Mesenchymal stem cell (in vitro differentiated cells and primary cell): Measurements from ENCODE around the gene CARNS1.

ENCODE experiments used
- DNase-seq: peaks from one replicate; pipeline ENCODE4 v3.0.0-alpha.2; 2013
- H2AFZ ChIP-seq: one replicate; pipeline ENCODE4 v1.6.1; 2013; ENCODE audit warnings: low read depth, mild to moderate bottlenecking, control low read depth, inconsistent platforms, low read length, moderate library complexity
- H2AK5ac ChIP-seq: 2 replicates; pipeline ENCODE4 v1.6.1; 2013; ENCODE audit warnings: low read length, moderate library complexity, mild to moderate bottlenecking, inconsistent platforms; ENCODE audit not compliant: severe bottlenecking
- H2BK120ac ChIP-seq: one replicate; pipeline ENCODE4 v1.6.1; 2013; ENCODE audit warnings: low read depth, mild to moderate bottlenecking, inconsistent platforms, low read length, moderate library complexity
- H2BK12ac ChIP-seq, 2 experiments: one replicate each; pipeline ENCODE4 v1.6.1; 2013; ENCODE audit warnings: inconsistent platforms in 2 of 2, low read length in 2 of 2, mild to moderate bottlenecking in 2 of 2, moderate library complexity in 2 of 2, control low read depth in 1 of 2
- H2BK15ac ChIP-seq: one replicate; pipeline ENCODE4 v1.6.1; 2013; ENCODE audit warnings: mild to moderate bottlenecking, low read depth, inconsistent platforms; ENCODE audit not compliant: poor library complexity, severe bottlenecking
- H2BK5ac ChIP-seq: 2 replicates; pipeline ENCODE4 v1.6.1; 2013; ENCODE audit warnings: low read depth, mild to moderate bottlenecking, low read length, control low read depth, inconsistent platforms; ENCODE audit not compliant: poor library complexity, severe bottlenecking
- H3K14ac ChIP-seq, 2 experiments: one replicate each; pipeline ENCODE4 v1.6.1; 2013; ENCODE audit warnings: inconsistent platforms in 2 of 2, low read length in 2 of 2, control low read depth in 1 of 2, mild to moderate bottlenecking in 1 of 2, moderate library complexity in 1 of 2
- H3K18ac ChIP-seq, 2 experiments: one replicate each; pipeline ENCODE4 v1.6.1; 2013; ENCODE audit warnings: inconsistent platforms in 2 of 2, low read length in 2 of 2, control low read depth in 1 of 2, low read depth in 1 of 2, mild to moderate bottlenecking in 1 of 2
- H3K23ac ChIP-seq, 2 experiments: one replicate each; pipeline ENCODE4 v1.6.1; 2013; ENCODE audit warnings: inconsistent platforms in 2 of 2, low read length in 2 of 2, mild to moderate bottlenecking in 2 of 2, moderate library complexity in 2 of 2, control low read depth in 1 of 2
- H3K27ac ChIP-seq: 2 replicates; pipeline ENCODE4 v1.5.1; 2013; ENCODE audit warnings: mild to moderate bottlenecking, moderate library complexity, low read length, control low read depth, inconsistent platforms; ENCODE audit not compliant: poor library complexity, severe bottlenecking
- H3K27me3 ChIP-seq, 2 experiments: 2 replicates each; pipeline versions ENCODE4 v1.6.1 to v1.7.0; 2013; ENCODE audit warnings: low read length in 2 of 2, mild to moderate bottlenecking in 2 of 2, moderate library complexity in 2 of 2, control low read depth in 1 of 2, inconsistent platforms in 1 of 2; ENCODE audit not compliant: control insufficient read depth in 1 of 2, insufficient read depth in 1 of 2
- H3K36me3 ChIP-seq, 2 experiments: 2 replicates each; pipeline versions ENCODE4 v1.6.1 to v1.7.0; 2013; ENCODE audit warnings: low read length in 2 of 2, control low read depth in 1 of 2, inconsistent platforms in 1 of 2, low read depth in 1 of 2, mild to moderate bottlenecking in 1 of 2; ENCODE audit not compliant: insufficient read depth in 2 of 2, control insufficient read depth in 1 of 2
- H3K4ac ChIP-seq, 2 experiments: one replicate each; pipeline ENCODE4 v1.6.1; 2013; ENCODE audit warnings: inconsistent platforms in 2 of 2, low read length in 2 of 2, mild to moderate bottlenecking in 2 of 2, moderate library complexity in 2 of 2, control low read depth in 1 of 2, low read depth in 1 of 2
- H3K4me1 ChIP-seq: 2 replicates; pipeline ENCODE4 v1.6.1; 2013; ENCODE audit warnings: low read depth, low read length, control low read depth; ENCODE audit not compliant: control insufficient read depth, insufficient read depth
- H3K4me2 ChIP-seq: 2 replicates; pipeline ENCODE4 v1.6.1; 2013; ENCODE audit warnings: low read length, mild to moderate bottlenecking, inconsistent platforms; ENCODE audit not compliant: poor library complexity, severe bottlenecking
- H3K4me3 ChIP-seq, 2 experiments: 2 replicates each; pipeline versions ENCODE4 v1.5.1 to v1.7.0; 2013; ENCODE audit warnings: low read length in 2 of 2, mild to moderate bottlenecking in 2 of 2, control low read depth in 1 of 2, low read depth in 1 of 2; ENCODE audit not compliant: insufficient read depth in 1 of 2
- H3K79me1 ChIP-seq: replicated peaks from 2 replicates; pipeline ENCODE4 v1.6.1; 2013; ENCODE audit warnings: mild to moderate bottlenecking, control low read depth, low read length, inconsistent platforms; ENCODE audit not compliant: poor library complexity, severe bottlenecking
- H3K9ac ChIP-seq: 2 replicates; pipeline ENCODE4 v1.7.0; 2013; ENCODE audit warnings: mild to moderate bottlenecking, low read length, moderate library complexity
- H3K9me3 ChIP-seq: 2 replicates; pipeline ENCODE4 v1.7.0; 2013; ENCODE audit warnings: mild to moderate bottlenecking, low read length; ENCODE audit not compliant: control insufficient read depth
- H4K8ac ChIP-seq: one replicate; pipeline ENCODE4 v1.6.1; 2013; ENCODE audit warnings: inconsistent platforms, mild to moderate bottlenecking, low read length, moderate library complexity
- H4K91ac ChIP-seq: one replicate; pipeline ENCODE4 v1.6.1; 2013; ENCODE audit warnings: mild to moderate bottlenecking, low read length, inconsistent platforms
- WGBS: methylation state at CpG from one replicate; pipeline ENCODE4 v1.1.7; 2013; ENCODE audit warnings: mixed read lengths; 5-methylcytosine and 5-hydroxymethylcytosine counted together

The CARNS1 gene

DNA sequence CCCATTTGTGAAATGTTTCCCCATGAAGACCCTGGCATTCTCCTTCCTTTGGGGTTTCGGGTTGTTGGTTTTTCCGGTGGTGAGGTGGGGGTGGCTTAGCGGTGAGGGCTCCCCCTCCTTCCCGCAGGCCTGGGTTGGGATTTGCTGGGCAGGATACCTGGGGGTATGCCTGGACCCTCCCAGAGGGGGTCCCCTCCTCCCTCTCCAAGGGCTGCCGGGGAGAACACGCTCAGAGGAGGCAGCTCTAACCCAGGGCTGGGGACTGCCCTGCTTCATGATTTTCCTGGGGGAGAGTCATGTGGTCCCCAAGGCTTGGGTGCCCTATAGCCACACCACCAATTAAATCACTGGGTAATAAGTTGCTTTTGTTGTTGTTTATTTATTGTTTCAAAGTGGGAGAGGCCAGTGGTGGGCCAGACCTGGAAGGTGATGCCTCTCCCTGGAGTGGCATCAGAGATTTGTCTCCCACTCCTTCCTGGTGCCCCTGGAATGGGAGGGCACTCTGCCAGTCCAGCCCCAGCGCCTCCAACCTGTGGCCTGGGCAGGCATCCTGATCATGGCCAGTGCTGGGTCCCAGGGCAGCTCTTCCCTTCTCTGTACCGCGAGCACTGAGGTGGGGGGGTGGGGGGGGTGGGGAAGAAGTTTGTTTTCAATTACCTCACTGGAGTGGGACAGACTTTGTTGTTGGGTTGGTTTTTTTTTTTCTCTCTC is 40.8 kb upstream of the CARNS1 start:
- H2AK5ac ChIP-seq: peak overlapping the region; percentile 95
- H3K9me3 ChIP-seq: no peaks in the 10 kb centered on the region
- H2AFZ ChIP-seq: no peak overlapping the region
- H2BK15ac ChIP-seq: peak overlapping the region; percentile 87
- peak overlapping the region; percentile 59 for H3K4me2 ChIP-seq
- H3K4ac ChIP-seq: peak overlapping the region; percentile 91 to 96
- no peaks in the 10 kb centered on the region for H3K27me3 ChIP-seq
- H3K27ac ChIP-seq: peak overlapping the region; percentile 99
- peak overlapping the region in 1 of 2 experiments; percentile 81 for H3K4me3 ChIP-seq
- peak overlapping the region; percentile 98 for H4K8ac ChIP-seq
- H3K79me1 ChIP-seq: peaks cover 7% of the 10 kb centered on the region
- peak overlapping the region; percentile 95 for H4K91ac ChIP-seq
- peak overlapping the region; percentile 89 to 98 for H2BK12ac ChIP-seq
- H2BK120ac ChIP-seq: peak overlapping the region; percentile 92
- H3K18ac ChIP-seq: peak overlapping the region; percentile 88 to 96
- no peak overlapping the region for H3K23ac ChIP-seq
- no peak for DNase-seq
- 29% methylated on average over 5 of the region's 9 CpGs for WGBS
- H3K4me1 ChIP-seq: peaks cover 65% of the 10 kb centered on the region
- H3K9ac ChIP-seq: peak overlapping the region; percentile 91
- H3K36me3 ChIP-seq: peaks cover 0 to 11% of the 10 kb centered on the region in 2 experiments
- H3K14ac ChIP-seq: peak overlapping the region in 1 of 2 experiments; percentile 30
- H2BK5ac ChIP-seq: peak overlapping the region; percentile 96

DNA sequence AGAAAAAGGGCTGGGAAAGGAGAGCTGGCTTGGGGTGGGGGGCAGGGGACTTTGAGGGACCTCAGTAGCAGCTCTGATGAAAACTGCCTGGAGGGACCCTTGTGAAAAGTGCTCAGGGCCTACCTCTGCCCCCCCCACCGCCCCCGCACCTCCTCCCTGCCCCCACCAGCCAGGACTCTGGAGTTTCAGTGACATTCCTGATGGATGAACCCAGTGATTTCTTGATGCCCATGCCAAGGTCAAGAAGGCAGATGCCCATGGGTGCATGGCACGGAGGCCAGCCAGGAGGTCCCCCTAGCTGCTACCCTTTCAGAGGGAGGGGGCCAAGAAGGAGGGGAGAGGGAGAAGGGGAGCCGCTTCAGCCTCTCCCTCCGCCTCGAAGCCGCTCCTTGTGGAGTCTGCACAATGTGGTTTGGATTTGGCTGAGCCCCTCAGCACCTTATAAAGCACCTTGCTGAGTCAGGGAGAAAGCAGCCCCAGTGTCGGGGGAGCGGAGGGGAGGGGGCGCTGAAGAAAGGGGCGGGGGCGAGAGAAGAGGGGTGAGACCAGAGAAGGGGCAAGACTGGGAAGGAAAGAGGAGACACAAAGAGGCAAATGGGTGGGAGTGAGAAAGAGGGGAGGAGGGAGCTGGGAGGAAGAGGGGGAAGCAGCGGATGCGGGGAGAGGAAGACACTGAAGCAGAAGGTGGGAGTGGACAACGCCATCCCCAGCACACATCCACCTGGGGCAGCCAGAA is 40.0 kb upstream of the CARNS1 start:
- peak overlapping the region; percentile 99 for H3K27ac ChIP-seq
- H3K4me1 ChIP-seq: peaks cover 60% of the 10 kb centered on the region
- no peak overlapping the region for H2AFZ ChIP-seq
- H2BK12ac ChIP-seq: peak overlapping the region; percentile 59 to 89
- H3K9ac ChIP-seq: peak overlapping the region; percentile 91
- H3K36me3 ChIP-seq: peaks cover 0 to 11% of the 10 kb centered on the region in 2 experiments
- peak overlapping the region; percentile 31 to 96 for H3K18ac ChIP-seq
- H3K4me2 ChIP-seq: peak overlapping the region; percentile 18
- H3K4ac ChIP-seq: no peak overlapping the region
- no peak overlapping the region for H3K4me3 ChIP-seq
- H4K91ac ChIP-seq: peak overlapping the region; percentile 93
- no peak overlapping the region for H3K23ac ChIP-seq
- H2BK15ac ChIP-seq: peak overlapping the region; percentile 70
- peak overlapping the region; percentile 83 for H2BK120ac ChIP-seq
- H3K14ac ChIP-seq: no peak overlapping the region
- peak overlapping the region; percentile 96 for H2AK5ac ChIP-seq
- H2BK5ac ChIP-seq: peak overlapping the region; percentile 74
- H3K9me3 ChIP-seq: no peaks in the 10 kb centered on the region
- peak overlapping the region; percentile 93 for H4K8ac ChIP-seq
- no peaks in the 10 kb centered on the region for H3K27me3 ChIP-seq
- 35% methylated on average over 12 of the region's 15 CpGs for WGBS
- peaks cover 7% of the 10 kb centered on the region for H3K79me1 ChIP-seq
- no peak for DNase-seq

GRCh38 chr11:67376063-67376820 is 39.2 kb upstream of the CARNS1 start:
- Histone ChIP-seq H2AFZ (no peak overlapping the region), H3K9ac (no peak overlapping the region), H3K79me1 (peaks cover 7% of the 10 kb centered on the region), H4K8ac (peak overlapping the region; percentile 33), H3K27ac (peak overlapping the region; percentile 99), H2BK5ac (no peak overlapping the region), H2AK5ac (peak overlapping the region; percentile 71), H3K4me1 (peaks cover 54% of the 10 kb centered on the region), H3K4ac (no peak overlapping the region), H3K4me3 (no peak overlapping the region), H2BK12ac (peak overlapping the region; percentile 59 to 89), H3K23ac (no peak overlapping the region), H4K91ac (peak overlapping the region; percentile 35), H3K36me3 (peaks cover 0 to 8% of the 10 kb centered on the region in 2 experiments), H3K14ac (no peak overlapping the region), H3K9me3 (no peaks in the 10 kb centered on the region), H2BK120ac (no peak overlapping the region), H3K27me3 (no peaks in the 10 kb centered on the region), H3K18ac (peak overlapping the region in 1 of 2 experiments; percentile 13), H2BK15ac (peak overlapping the region; percentile 83), H3K4me2 (no peak overlapping the region)
- no peak for DNase-seq
- WGBS: 71% methylated on average over 7 of the region's 7 CpGs
